H1 (cell line): ENCODE data around the gene P3R3URF. TPM values are rescaled to one million over a fixed set of nuclear protein-coding genes. Genes with fewer than 3 reads are reported as not detected.

Experiments used
- BCL11A ChIP-seq, 2 experiments: IDR thresholded peaks; one replicate each; pipeline ENCODE4 v1.6.1; 2011; ENCODE audit warnings: low read depth in 2 of 2, low read length in 2 of 2, mild to moderate bottlenecking in 2 of 2
- HDAC6 ChIP-seq: IDR thresholded peaks from one replicate; pipeline ENCODE4 v1.7.1; 2012; ENCODE audit warnings: low read depth, mild to moderate bottlenecking, inconsistent platforms, low read length, moderate library complexity
- KDM4A ChIP-seq: IDR thresholded peaks from one replicate; pipeline ENCODE4 v1.7.1; 2012; ENCODE audit warnings: low read depth, mild to moderate bottlenecking, moderate library complexity, low read length, inconsistent platforms; ENCODE audit not compliant: severe bottlenecking
- RAD21 ChIP-seq, 2 experiments: IDR thresholded peaks in 1 of 2; conservative IDR thresholded peaks in 1 of 2; 2 replicates each; pipeline ENCODE4 v1.6.1; 2011; ENCODE audit warnings: low read depth in 2 of 2, low read length in 2 of 2, improper control_type of control experiment in 1 of 2, inconsistent platforms in 1 of 2, mild to moderate bottlenecking in 1 of 2, moderate library complexity in 1 of 2
- RXRA ChIP-seq: IDR thresholded peaks from 2 replicates; pipeline ENCODE4 v1.6.1; 2011; ENCODE audit warnings: low read depth, mild to moderate bottlenecking, low read length, moderate library complexity; ENCODE audit not compliant: insufficient read depth
- SRF ChIP-seq: IDR thresholded peaks from 2 replicates; pipeline ENCODE4 v1.6.1; 2011; ENCODE audit warnings: mild to moderate bottlenecking, low read depth, low read length, moderate library complexity
- SUZ12 ChIP-seq: fragments of 200-600 bp; sonication (generic); IDR thresholded peaks from 2 replicates; pipeline ENCODE4 v1.6.1; 2012; ENCODE audit warnings: mild to moderate bottlenecking, inconsistent platforms, low read length, moderate library complexity, mixed read lengths
- YY1 ChIP-seq: IDR thresholded peaks from 2 replicates; pipeline ENCODE4 v1.6.1; 2011; ENCODE audit warnings: low read depth, mild to moderate bottlenecking, low read length
- polyA plus RNA-seq, 7 experiments: library from polyadenylated mRNA; depleted of rRNA in 3 of 7; stranded (reverse) in 5 of 7; unstranded in 2 of 7; fragments of >200 nt in 5 of 7; fragments of 200-250 nt in 2 of 7; gene quantifications; 1 replicate in 5 of 7; 2 replicates in 1 of 7; 4 replicates in 1 of 7; pipeline versions ENCODE4 v1.2.1 to v1.2.3, GENCODE V29; 2011 to 2013; ENCODE audit warnings: missing spikeins in 2 of 7, mixed read lengths in 2 of 7
- total RNA-seq: library from RNA; stranded (reverse); fragmentation: NEBNext Ultra II Directional; extraction: Animal tissue kit (Norgen Biotek cat#: 25700); gene quantifications from 2 replicates; pipeline ENCODE4 v1.2.1, GENCODE V29; 2021

P3R3URF gene
- total and polyA plus RNA-seq, 2 of the 8 experiments (the other 6 are each of a cell fraction or from before 2014, with no cell fraction given) = not detected

GRCh38 chr1:46194641-46195193, 18.4 kb upstream of the P3R3URF start (continued):
- no peak for TF ChIP-seq KDM4A
- no peak for TF ChIP-seq YY1
- no peak for TF ChIP-seq HDAC6
- no peak for TF ChIP-seq SRF
- TF ChIP-seq RAD21 (IDR thresholded peaks at IDR 0.05 in 1 of 2, conservative IDR thresholded peaks at IDR 0.05 in 1 of 2; ENCODE audit: low read depth in 2 of 2, low read length in 2 of 2) = no peak
- no peak for TF ChIP-seq BCL11A (IDR thresholded peaks at IDR 0.05; ENCODE audit: low read depth in 2 of 2, low read length in 2 of 2)
- TF ChIP-seq RXRA = no peak
- no peak for TF ChIP-seq SUZ12
